Measurements from ENCODE around the gene CYB561A3. TPM values are rescaled to one million over a fixed set of nuclear protein-coding genes. Genes with fewer than 3 reads are reported as not detected.

Gene CYB561A3
- total RNA-seq, 6 experiments from 2014 or later = 38.7 to 52.8 (median 46.7) TPM

DNA sequence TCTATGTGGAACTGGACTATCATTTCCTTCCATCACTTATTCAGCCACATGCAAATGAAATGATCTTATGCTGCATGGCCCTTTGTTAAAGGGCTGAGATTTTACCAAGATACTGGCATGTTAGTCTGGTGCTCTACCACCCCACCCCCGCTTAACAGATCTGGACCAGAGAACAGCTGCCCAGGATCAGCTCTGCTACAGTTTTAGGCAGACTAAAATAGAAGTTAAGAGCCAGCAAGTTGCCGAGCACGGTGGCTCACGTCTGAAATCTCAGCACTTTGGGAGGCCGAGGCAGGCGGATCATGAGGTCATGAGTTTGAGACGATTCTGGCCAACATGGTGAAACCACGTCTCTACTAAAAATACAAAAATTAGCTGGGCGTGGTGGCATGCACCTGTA is 33.3 kb downstream of the CYB561A3 start:
- H3K36me3 Mint-ChIP-seq (ENCODE audit: low read depth) = peaks cover 55% of the 10 kb centered on the region
- H3K27ac Mint-ChIP-seq = peak overlapping the region; percentile 73
- H3K4me3 Mint-ChIP-seq = no peak overlapping the region; the same call in 1 of the 2 replicates

DNA sequence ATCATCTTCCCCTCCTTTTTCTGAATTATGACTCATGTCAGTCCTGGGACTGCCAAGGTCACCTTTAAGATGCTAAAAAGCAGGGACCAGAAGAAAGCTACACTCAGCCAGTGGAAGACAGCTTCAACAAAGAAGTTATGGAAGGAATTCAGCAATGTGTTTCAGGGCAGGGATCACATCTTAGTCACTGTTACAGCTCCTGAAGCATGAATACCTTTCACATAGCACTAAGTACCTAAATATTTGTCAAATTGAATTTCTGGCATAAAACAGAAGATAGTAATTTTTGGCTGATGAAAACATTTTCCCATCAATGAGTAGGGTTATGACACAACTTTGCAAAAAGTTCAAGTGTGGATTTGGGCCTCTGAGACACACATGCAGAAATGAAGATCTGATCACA is 34.0 kb downstream of the CYB561A3 start:
- TF ChIP-seq, protein P1, sequence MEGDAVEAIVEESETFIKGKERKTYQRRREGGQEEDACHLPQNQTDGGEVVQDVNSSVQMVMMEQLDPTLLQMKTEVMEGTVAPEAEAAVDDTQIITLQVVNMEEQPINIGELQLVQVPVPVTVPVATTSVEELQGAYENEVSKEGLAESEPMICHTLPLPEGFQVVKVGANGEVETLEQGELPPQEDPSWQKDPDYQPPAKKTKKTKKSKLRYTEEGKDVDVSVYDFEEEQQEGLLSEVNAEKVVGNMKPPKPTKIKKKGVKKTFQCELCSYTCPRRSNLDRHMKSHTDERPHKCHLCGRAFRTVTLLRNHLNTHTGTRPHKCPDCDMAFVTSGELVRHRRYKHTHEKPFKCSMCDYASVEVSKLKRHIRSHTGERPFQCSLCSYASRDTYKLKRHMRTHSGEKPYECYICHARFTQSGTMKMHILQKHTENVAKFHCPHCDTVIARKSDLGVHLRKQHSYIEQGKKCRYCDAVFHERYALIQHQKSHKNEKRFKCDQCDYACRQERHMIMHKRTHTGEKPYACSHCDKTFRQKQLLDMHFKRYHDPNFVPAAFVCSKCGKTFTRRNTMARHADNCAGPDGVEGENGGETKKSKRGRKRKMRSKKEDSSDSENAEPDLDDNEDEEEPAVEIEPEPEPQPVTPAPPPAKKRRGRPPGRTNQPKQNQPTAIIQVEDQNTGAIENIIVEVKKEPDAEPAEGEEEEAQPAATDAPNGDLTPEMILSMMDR (IDR thresholded peaks at IDR 0.05) = no peak
- Mint-ChIP-seq H3K27me3 (ENCODE audit: insufficient read depth) (peaks cover 1% of the 10 kb centered on the region; the same call in 1 of the 2 replicates), H3K36me3 (ENCODE audit: low read depth) (peaks cover 61% of the 10 kb centered on the region), H3K4me1 (ENCODE audit: low read depth) (peaks cover 60% of the 10 kb centered on the region), H3K9me3 (no peaks in the 10 kb centered on the region), H3K4me3 (no peak overlapping the region; the same call in 1 of the 2 replicates), H3K27ac (peak overlapping the region; percentile 73)
- peak; percentile 53 for DNase-seq

More for the DNA sequence above, 33.3 kb downstream of the CYB561A3 start:
- Mint-ChIP-seq H3K9me3 (no peaks in the 10 kb centered on the region), H3K27me3 (ENCODE audit: insufficient read depth) (peaks cover 1% of the 10 kb centered on the region; the same call in 1 of the 2 replicates), H3K4me1 (ENCODE audit: low read depth) (peaks cover 62% of the 10 kb centered on the region)
- TF ChIP-seq, protein P1 (IDR thresholded peaks at IDR 0.05) = no peak
- no peak for DNase-seq

DNA sequence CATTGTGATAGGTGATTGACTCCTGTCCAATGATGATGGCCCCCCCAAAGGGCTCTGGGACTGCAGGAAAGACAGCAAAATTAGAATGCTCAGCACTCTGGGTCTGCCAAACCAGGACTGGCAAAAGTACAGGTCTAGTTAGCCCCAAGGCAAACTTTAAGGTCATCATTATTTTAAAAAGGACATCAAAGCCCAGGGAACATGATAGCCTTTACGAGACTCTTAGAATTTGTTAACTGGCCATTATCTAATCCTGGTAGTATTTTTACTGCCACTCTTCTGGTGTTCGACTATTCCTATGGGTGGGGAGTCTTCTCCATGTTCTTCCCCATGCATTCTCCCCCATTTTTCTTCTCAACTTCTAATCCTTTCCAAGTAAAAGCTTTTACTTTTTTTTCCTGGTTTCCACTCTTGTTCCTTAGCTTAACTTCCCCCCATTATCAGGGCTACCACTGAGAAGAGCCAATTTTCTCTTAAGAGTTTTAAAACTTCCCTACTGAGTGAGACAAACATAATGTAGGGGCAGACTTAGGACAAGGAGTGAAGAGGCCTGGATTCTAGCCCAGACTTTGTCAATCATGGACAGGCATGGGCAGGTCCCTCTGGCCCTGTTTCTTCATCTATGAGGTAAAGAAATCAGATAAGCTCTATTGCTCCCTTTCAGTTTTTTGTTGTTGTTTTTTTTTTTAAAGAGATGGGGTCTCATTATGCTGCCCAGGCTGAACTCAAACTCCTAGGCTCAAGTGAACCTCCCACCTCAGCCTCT is 35.9 kb downstream of the CYB561A3 start:
- H3K27ac Mint-ChIP-seq = peak overlapping the region; percentile 11
- H3K9me3 Mint-ChIP-seq = no peaks in the 10 kb centered on the region

DNA sequence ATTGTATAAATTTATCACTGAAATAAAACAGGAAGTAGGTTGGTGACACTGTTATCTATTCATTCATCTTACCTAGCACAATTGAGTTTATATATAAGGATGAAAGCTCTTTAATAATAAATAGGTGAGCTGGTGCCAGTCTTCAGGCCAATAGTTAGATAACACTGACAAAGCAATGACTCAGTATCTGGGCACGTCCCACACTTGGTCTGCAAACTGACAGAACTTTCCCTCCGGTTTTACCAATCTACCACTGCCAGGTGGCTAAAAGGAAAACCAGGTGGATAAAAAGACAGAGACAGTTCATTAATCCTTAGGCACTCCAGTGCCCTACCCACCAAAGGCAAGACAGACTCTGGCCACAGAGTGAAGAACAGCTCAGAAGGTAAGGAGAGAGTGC is 46.4 kb downstream of the CYB561A3 start:
- H3K4me1 Mint-ChIP-seq (ENCODE audit: low read depth) = no peaks in the 10 kb centered on the region
- H3K4me3 Mint-ChIP-seq = no peak overlapping the region
- peaks cover 16% of the 10 kb centered on the region for H3K36me3 Mint-ChIP-seq (ENCODE audit: low read depth)
- DNase-seq = no peak
- H3K27me3 Mint-ChIP-seq (ENCODE audit: insufficient read depth) = peaks cover 1% of the 10 kb centered on the region
- peak overlapping the region; percentile 24; the same call in 1 of the 2 replicates for H3K27ac Mint-ChIP-seq
- TF ChIP-seq, protein P1 (IDR thresholded peaks at IDR 0.05) = no peak
- H3K9me3 Mint-ChIP-seq = no peaks in the 10 kb centered on the region

More for the DNA sequence above, 35.9 kb downstream of the CYB561A3 start:
- Mint-ChIP-seq H3K36me3 (ENCODE audit: low read depth) (peaks cover 51% of the 10 kb centered on the region), H3K4me1 (ENCODE audit: low read depth) (peaks cover 45% of the 10 kb centered on the region), H3K4me3 (no peak overlapping the region), H3K27me3 (ENCODE audit: insufficient read depth) (peaks cover 1% of the 10 kb centered on the region; the same call in 1 of the 2 replicates)
- DNase-seq = no peak
- TF ChIP-seq, protein P1 (IDR thresholded peaks at IDR 0.05) = no peak

DNA sequence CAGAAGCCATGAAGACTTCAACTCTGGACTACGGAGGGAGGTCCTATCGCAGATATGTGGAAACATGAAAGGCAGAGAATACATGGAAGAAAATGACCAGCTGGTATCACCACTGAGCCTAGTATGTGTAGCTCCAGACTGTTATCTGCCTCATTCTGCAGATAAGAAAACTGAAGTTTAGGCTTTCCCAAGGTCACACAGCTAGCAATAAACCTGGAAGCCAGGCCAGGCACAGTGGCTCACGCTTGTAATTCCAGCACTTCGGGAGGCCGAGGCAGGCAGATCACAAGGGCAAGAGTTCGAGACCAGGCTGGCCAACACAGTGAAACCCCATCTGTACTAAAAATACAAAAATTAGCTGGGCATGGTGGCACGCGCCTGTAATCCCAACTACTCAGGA is 50.9 kb downstream of the CYB561A3 start:
- Mint-ChIP-seq H3K27me3 (ENCODE audit: insufficient read depth) (no peaks in the 10 kb centered on the region), H3K4me3 (no peak overlapping the region), H3K36me3 (ENCODE audit: low read depth) (peaks cover 10% of the 10 kb centered on the region), H3K9me3 (no peaks in the 10 kb centered on the region), H3K27ac (no peak overlapping the region), H3K4me1 (ENCODE audit: low read depth) (no peaks in the 10 kb centered on the region)
- DNase-seq = no peak
- TF ChIP-seq, protein P1 (IDR thresholded peaks at IDR 0.05) = no peak
